Stromal cell of bone marrow (primary cell): Measurements from ENCODE around the gene TRO.

Experiments
- DNase-seq: peaks from one replicate; pipeline ENCODE4 v3.0.0-alpha.2; 2012; ENCODE audit warnings: low read depth

The TRO gene

GRCh38 chrX:54920610-54921426 is at the start of gene TRO:
TSS of gene TRO (plus strand) at chrX:54920824. CDS start at chrX:54922247, 1,423 bp downstream.
- no peak for DNase-seq

- DNase-seq, result no peak
These were observed 34.9 kb upstream of the TRO start for GRCh38 chrX:54885740-54886139.

- DNase-seq, result peak; percentile 19
These were observed 29.1 kb upstream of the TRO start for GRCh38 chrX:54891573-54891972.

GRCh38 chrX:54894159-54894558 is 26.5 kb upstream of the TRO start:
- no peak for DNase-seq

- DNase-seq, result no peak
These were observed 10.7 kb upstream of the TRO start for GRCh38 chrX:54909941-54910340.

GRCh38 chrX:54921427-54922021 is 900 bp downstream of the TRO start:
- DNase-seq, result peak; percentile 61

- no peak for DNase-seq
These were observed 1.9 kb downstream of the TRO start for GRCh38 chrX:54922547-54922946.

- no peak for DNase-seq
These were observed 2.8 kb downstream of the TRO start for GRCh38 chrX:54923376-54923775.

GRCh38 chrX:54926978-54927377 is 6.4 kb downstream of the TRO start:
- no peak for DNase-seq

- no peak for DNase-seq
These were observed 8.3 kb downstream of the TRO start for GRCh38 chrX:54928876-54929275.

- no peak for DNase-seq
These were observed 9.8 kb downstream of the TRO start for GRCh38 chrX:54930291-54931049.

GRCh38 chrX:54931107-54931506 is 10.5 kb downstream of the TRO start:
- no peak for DNase-seq

- no peak for DNase-seq
These were observed 12.7 kb downstream of the TRO start for GRCh38 chrX:54933150-54933826.

- DNase-seq, result no peak
These were observed 13.4 kb downstream of the TRO start for GRCh38 chrX:54934058-54934457.

GRCh38 chrX:54934890-54935289 is 14.3 kb downstream of the TRO start:
- no peak for DNase-seq

GRCh38 chrX:54935306-54935705 is 14.7 kb downstream of the TRO start:
- DNase-seq, result no peak

- no peak for DNase-seq
These were observed 16.8 kb downstream of the TRO start for GRCh38 chrX:54937416-54937815.

GRCh38 chrX:54944816-54945215 is 24.2 kb downstream of the TRO start:
- no peak for DNase-seq

- DNase-seq, result no peak
These were observed 24.6 kb downstream of the TRO start for GRCh38 chrX:54945224-54945623.

GRCh38 chrX:54950730-54951375 is 30.2 kb downstream of the TRO start:
- no peak for DNase-seq

GRCh38 chrX:54961750-54962149 is 41.1 kb downstream of the TRO start:
- DNase-seq, result no peak
